ENCODE results near the gene THBD.

- TF ChIP-seq CTCF (IDR thresholded peaks at IDR 0.05; ENCODE audit: insufficient read depth, low read length) (no peak), POLR2AphosphoS5 (IDR thresholded peaks at IDR 0.05; ENCODE audit: low read depth) (no peak), SPI1 (IDR thresholded peaks at IDR 0.05; ENCODE audit: borderline replicate concordance, low read depth) (no peak), REST (IDR thresholded peaks at IDR 0.05; ENCODE audit: insufficient replicate concordance, low read depth) (no peak)
Measured at GRCh38 chr20:23010096-23010495, 39.4 kb downstream of the THBD start.

Measured in HL-60 (cell line).